Purkinje cell (primary cell): ENCODE results near the gene UGT2B10. TPM values are rescaled to one million over a fixed set of nuclear protein-coding genes. Genes with fewer than 3 reads are reported as not detected.

Experiments
- polyA plus RNA-seq: library from polyadenylated mRNA; unstranded; fragments of >200 nt; fragmentation: Nextera tagmentation; gene quantifications from 2 replicates; pipeline ENCODE4 v1.2.1, GENCODE V29; 2014

UGT2B10 gene
- not detected in 2 replicates for polyA plus RNA-seq

GRCh38 chr4:68815617-68816409 lies at the start of gene UGT2B10:
Gene UGT2B10, plus strand, starts transcription at chr4:68815994. Its CDS starts 26 bp downstream, at chr4:68816020.

Other genes starting within 250 kb of the UGT2B10 start
- not detected in 2 replicates for gene UGT2B17, start 239.7 kb upstream of the UGT2B10 start, polyA plus RNA-seq
- not detected in 2 replicates for gene UGT2B15, start 145.3 kb upstream of the UGT2B10 start, polyA plus RNA-seq
- not detected in 2 replicates for gene UGT2A3, start 135.8 kb downstream of the UGT2B10 start, polyA plus RNA-seq